ENCODE results near the gene NOP16. TPM values are rescaled to one million over a fixed set of nuclear protein-coding genes. Genes with fewer than 3 reads are reported as not detected.

NOP16 gene
- 10 to 100 TPM; 42.1 to 43.1 TPM for total RNA-seq

- Mint-ChIP-seq H3K36me3 (ENCODE audit: low read depth) (peaks cover 56% of the 10 kb centered on the region), H3K27me3 (ENCODE audit: low read depth) (no peaks in the 10 kb centered on the region), H3K9me3 (no peaks in the 10 kb centered on the region)
Measured at GRCh38 chr5:176388444-176389134, at the start of gene NOP16, which contains the start of gene HIGD2A. Gene NOP16, minus strand, starts transcription at chr5:176388598. Its CDS starts 59 bp downstream, at chr5:176388539. Gene HIGD2A, plus strand, starts transcription at chr5:176388751. Its CDS starts 69 bp downstream, at chr5:176388820.

GRCh38 chr5:176436656-176437055, 48.3 kb upstream of the NOP16 start:
- Mint-ChIP-seq H3K27me3 (ENCODE audit: low read depth) (no peaks in the 10 kb centered on the region), H3K36me3 (ENCODE audit: low read depth) (no peaks in the 10 kb centered on the region), H3K27ac (no peak overlapping the region), H3K4me3 (peak overlapping the region; percentile 37), H3K4me1 (ENCODE audit: low read depth) (peaks cover 10% of the 10 kb centered on the region), H3K9me3 (no peaks in the 10 kb centered on the region)
- peak; percentile 18 for DNase-seq
- CTCF ChIA-PET: interaction anchor here (0.6 to 1.1 kb wide), 3 partner anchors 11 to 116 kb away, joined by 3 to 4 read pairs (median 3); no protein-coding TSS in a partner anchor
- intact Hi-C loops (cut with micrococcal nuclease): no loop called here

More at GRCh38 chr5:176388444-176389134, at the start of gene NOP16, which contains the start of gene HIGD2A:
- H3K4me1 Mint-ChIP-seq (ENCODE audit: low read depth): peaks cover 33% of the 10 kb centered on the region
- intact Hi-C loops (cut with micrococcal nuclease): loop anchor here (1.0 to 5.0 kb wide), 8 partner anchors 27 to 1039 kb away; partner anchors contain the start of genes CLTB, FAF2, GRK6 and KIAA1191
- peak; percentile 100 for DNase-seq
- peak within 1 kb of the TSS; percentile 100 for H3K27ac Mint-ChIP-seq
- peak within 1 kb of the TSS; percentile 100 for H3K4me3 Mint-ChIP-seq
- CTCF ChIA-PET: no interaction called here

GRCh38 chr5:176432707-176433106, 44.3 kb upstream of the NOP16 start:
- no peak overlapping the region for H3K4me3 Mint-ChIP-seq
- H3K27ac Mint-ChIP-seq: no peak overlapping the region
- peaks cover 1% of the 10 kb centered on the region for H3K27me3 Mint-ChIP-seq (ENCODE audit: low read depth)
- H3K36me3 Mint-ChIP-seq (ENCODE audit: low read depth): no peaks in the 10 kb centered on the region
- CTCF ChIA-PET: no interaction called here
- no peak for DNase-seq
- peaks cover 10% of the 10 kb centered on the region for H3K4me1 Mint-ChIP-seq (ENCODE audit: low read depth)
- H3K9me3 Mint-ChIP-seq: no peaks in the 10 kb centered on the region
- intact Hi-C loops (cut with micrococcal nuclease): no loop called here

- Mint-ChIP-seq H3K4me1 (ENCODE audit: low read depth) (no peaks in the 10 kb centered on the region), H3K4me3 (no peak overlapping the region), H3K9me3 (peaks cover 4% of the 10 kb centered on the region), H3K27ac (no peak overlapping the region), H3K36me3 (ENCODE audit: low read depth) (no peaks in the 10 kb centered on the region), H3K27me3 (ENCODE audit: low read depth) (peaks cover 4% of the 10 kb centered on the region)
- intact Hi-C loops (cut with micrococcal nuclease): no loop called here
- CTCF ChIA-PET: interaction anchor here (0.9 to 1.9 kb wide), 3 partner anchors 13 to 114 kb away, joined by 3 to 7 read pairs (median 5); no protein-coding TSS in a partner anchor
- no peak for DNase-seq
Measured at GRCh38 chr5:176429972-176430371, 41.6 kb upstream of the NOP16 start.

GRCh38 chr5:176427971-176428370, 39.6 kb upstream of the NOP16 start:
- no peaks in the 10 kb centered on the region for H3K4me1 Mint-ChIP-seq (ENCODE audit: low read depth)
- no peak overlapping the region for H3K4me3 Mint-ChIP-seq
- no peaks in the 10 kb centered on the region for H3K36me3 Mint-ChIP-seq (ENCODE audit: low read depth)
- no peak overlapping the region for H3K27ac Mint-ChIP-seq
- DNase-seq: no peak
- peaks cover 4% of the 10 kb centered on the region for H3K27me3 Mint-ChIP-seq (ENCODE audit: low read depth)
- H3K9me3 Mint-ChIP-seq: peaks cover 4% of the 10 kb centered on the region
- CTCF ChIA-PET: interaction anchor here (1.9 kb wide), 1 partner anchor 11 kb away, joined by 7 read pairs; no protein-coding TSS in a partner anchor
- intact Hi-C loops (cut with micrococcal nuclease): no loop called here

- Mint-ChIP-seq H3K9me3 (peaks cover 4% of the 10 kb centered on the region), H3K27ac (no peak overlapping the region), H3K4me1 (ENCODE audit: low read depth) (no peaks in the 10 kb centered on the region), H3K27me3 (ENCODE audit: low read depth) (peaks cover 4% of the 10 kb centered on the region), H3K4me3 (no peak overlapping the region), H3K36me3 (ENCODE audit: low read depth) (no peaks in the 10 kb centered on the region)
- CTCF ChIA-PET: no interaction called here
- intact Hi-C loops (cut with micrococcal nuclease): no loop called here
- no peak for DNase-seq
Measured at GRCh38 chr5:176426876-176427275, 38.5 kb upstream of the NOP16 start.

GRCh38 chr5:176425791-176426190, 37.4 kb upstream of the NOP16 start:
- CTCF ChIA-PET: interaction anchor here (0.6 kb wide), 2 partner anchors 12 to 23 kb away, joined by 3 read pairs; no protein-coding TSS in a partner anchor
- Mint-ChIP-seq H3K27me3 (ENCODE audit: low read depth) (peaks cover 4% of the 10 kb centered on the region), H3K9me3 (peaks cover 7% of the 10 kb centered on the region), H3K4me3 (no peak overlapping the region), H3K27ac (peak overlapping the region; percentile 56), H3K4me1 (ENCODE audit: low read depth) (no peaks in the 10 kb centered on the region), H3K36me3 (ENCODE audit: low read depth) (no peaks in the 10 kb centered on the region)
- intact Hi-C loops (cut with micrococcal nuclease): no loop called here
- DNase-seq: no peak

- no peak for DNase-seq
- CTCF ChIA-PET: no interaction called here
- intact Hi-C loops (cut with micrococcal nuclease): no loop called here
- peaks cover 3% of the 10 kb centered on the region for H3K27me3 Mint-ChIP-seq (ENCODE audit: low read depth)
- no peak overlapping the region for H3K27ac Mint-ChIP-seq
- H3K4me3 Mint-ChIP-seq: no peak overlapping the region
- H3K9me3 Mint-ChIP-seq: peaks cover 7% of the 10 kb centered on the region
- no peaks in the 10 kb centered on the region for H3K36me3 Mint-ChIP-seq (ENCODE audit: low read depth)
- no peaks in the 10 kb centered on the region for H3K4me1 Mint-ChIP-seq (ENCODE audit: low read depth)
Measured at GRCh38 chr5:176425138-176425537, 36.7 kb upstream of the NOP16 start.

GRCh38 chr5:176424181-176424580, 35.8 kb upstream of the NOP16 start:
- H3K27me3 Mint-ChIP-seq (ENCODE audit: low read depth): peaks cover 3% of the 10 kb centered on the region
- H3K4me1 Mint-ChIP-seq (ENCODE audit: low read depth): no peaks in the 10 kb centered on the region
- intact Hi-C loops (cut with micrococcal nuclease): no loop called here
- no peak overlapping the region for H3K27ac Mint-ChIP-seq
- CTCF ChIA-PET: interaction anchor here (0.7 kb wide), 1 partner anchor 507 kb away, joined by 3 read pairs; no protein-coding TSS in a partner anchor
- no peak overlapping the region for H3K4me3 Mint-ChIP-seq
- DNase-seq: no peak
- H3K9me3 Mint-ChIP-seq: peaks cover 7% of the 10 kb centered on the region
- H3K36me3 Mint-ChIP-seq (ENCODE audit: low read depth): no peaks in the 10 kb centered on the region

GRCh38 chr5:176420972-176421544, 32.7 kb upstream of the NOP16 start:
- CTCF ChIA-PET: interaction anchor here (1.1 kb wide), 1 partner anchor 27 kb away, joined by 3 read pairs; the partner anchor contains the start of gene FAF2
- no peaks in the 10 kb centered on the region for H3K36me3 Mint-ChIP-seq (ENCODE audit: low read depth)
- peaks cover 3% of the 10 kb centered on the region for H3K27me3 Mint-ChIP-seq (ENCODE audit: low read depth)
- peaks cover 7% of the 10 kb centered on the region for H3K4me1 Mint-ChIP-seq (ENCODE audit: low read depth)
- DNase-seq: no peak
- H3K4me3 Mint-ChIP-seq: no peak overlapping the region
- no peak overlapping the region for H3K27ac Mint-ChIP-seq
- intact Hi-C loops (cut with micrococcal nuclease): no loop called here
- H3K9me3 Mint-ChIP-seq: peaks cover 7% of the 10 kb centered on the region

- intact Hi-C loops (cut with micrococcal nuclease): no loop called here
- DNase-seq: no peak
- no peak overlapping the region for H3K27ac Mint-ChIP-seq
- peaks cover 3% of the 10 kb centered on the region for H3K9me3 Mint-ChIP-seq
- no peaks in the 10 kb centered on the region for H3K36me3 Mint-ChIP-seq (ENCODE audit: low read depth)
- no peaks in the 10 kb centered on the region for H3K27me3 Mint-ChIP-seq (ENCODE audit: low read depth)
- no peak overlapping the region for H3K4me3 Mint-ChIP-seq
- CTCF ChIA-PET: interaction anchor here (1.1 kb wide), 1 partner anchor 28 kb away, joined by 3 read pairs; the partner anchor contains the start of gene FAF2
- H3K4me1 Mint-ChIP-seq (ENCODE audit: low read depth): peaks cover 13% of the 10 kb centered on the region
Measured at GRCh38 chr5:176420086-176420485, 31.7 kb upstream of the NOP16 start.

- peaks cover 3% of the 10 kb centered on the region for H3K9me3 Mint-ChIP-seq
- H3K36me3 Mint-ChIP-seq (ENCODE audit: low read depth): no peaks in the 10 kb centered on the region
- intact Hi-C loops (cut with micrococcal nuclease): loop anchor here (1.0 kb wide), 1 partner anchor 20 kb away; no protein-coding TSS in a partner anchor
- DNase-seq: no peak
- CTCF ChIA-PET: interaction anchor here (1.0 to 3.6 kb wide), 4 partner anchors 30 to 178 kb away, joined by 3 to 21 read pairs (median 13); partner anchors contain the start of gene FAF2
- H3K4me3 Mint-ChIP-seq: no peak overlapping the region
- no peak overlapping the region for H3K27ac Mint-ChIP-seq
- peaks cover 29% of the 10 kb centered on the region for H3K4me1 Mint-ChIP-seq (ENCODE audit: low read depth)
- no peaks in the 10 kb centered on the region for H3K27me3 Mint-ChIP-seq (ENCODE audit: low read depth)
Measured at GRCh38 chr5:176418251-176418650, 29.9 kb upstream of the NOP16 start.
